OCI-LY7 (cell line): ENCODE measurements around the gene RAD9A. TPM values are rescaled to one million over a fixed set of nuclear protein-coding genes. Genes with fewer than 3 reads are reported as not detected.

Experiments used
- BruUV-seq: library from RNA; stranded (reverse); fragments of 400-500 nt; replicated peaks from 2 replicates; lab custom pipeline; 2021; lab: Mats Ljungman, UMichigan
- CTCF ChIA-PET: fragments of 300-600 bp; sonication (Branson Sonifier 250); formaldehyde crosslinking; loops from one replicate; lab custom pipeline; 2022; ENCODE audit warnings: antibody characterized with exemption; ENCODE audit not compliant: unreplicated experiment; lab: Charles Lee
- POLR2A ChIA-PET: fragments of 300-600 bp; sonication (Branson Sonifier 250); formaldehyde crosslinking; loops from one replicate; lab custom pipeline; 2022; ENCODE audit warnings: antibody characterized with exemption; lab: Charles Lee
- DNase-seq: peaks from one replicate; pipeline ENCODE4 v3.0.0-alpha.2; 2015; ENCODE audit warnings: low spot score
- H2AFZ ChIP-seq: fragments of 200-600 bp; sonication (generic), shearing (Covaris generic); 2 replicates; pipeline ENCODE4 v1.6.1; 2014; ENCODE audit warnings: mild to moderate bottlenecking, antibody characterized with exemption, low read length, moderate library complexity
- H3K27ac ChIP-seq: fragments of 200-600 bp; sonication (generic); 2 replicates; pipeline ENCODE4 v1.5.1; 2014; ENCODE audit warnings: mixed run types, low read depth, mild to moderate bottlenecking, moderate library complexity, low read length, inconsistent platforms; ENCODE audit not compliant: poor library complexity, severe bottlenecking
- H3K36me3 ChIP-seq: fragments of 200-600 bp; sonication (generic); 2 replicates; pipeline ENCODE4 v1.6.1; 2014; ENCODE audit warnings: mild to moderate bottlenecking, antibody characterized with exemption, low read length, moderate library complexity, mixed read lengths; ENCODE audit not compliant: insufficient read depth
- H3K4me1 ChIP-seq: fragments of 200-600 bp; sonication (generic); 2 replicates; pipeline ENCODE4 v1.5.1; 2014; ENCODE audit warnings: mild to moderate bottlenecking, low read length; ENCODE audit not compliant: insufficient read depth, poor library complexity, severe bottlenecking
- H3K4me2 ChIP-seq: fragments of 200-600 bp; sonication (generic); 2 replicates; pipeline ENCODE4 v1.6.1; 2014; ENCODE audit warnings: mild to moderate bottlenecking, low read length
- H3K4me3 ChIP-seq: fragments of 200-600 bp; sonication (generic); 2 replicates; pipeline ENCODE4 v1.5.1; 2014; ENCODE audit warnings: mild to moderate bottlenecking, low read depth, low read length; ENCODE audit not compliant: poor library complexity, severe bottlenecking
- H3K79me2 ChIP-seq: fragments of 200-600 bp; sonication (generic); 2 replicates; pipeline ENCODE4 v1.6.1; 2016; ENCODE audit warnings: low read depth, mild to moderate bottlenecking, low read length, moderate library complexity, mixed read lengths; ENCODE audit not compliant: insufficient read depth
- H3K9me2 ChIP-seq: fragments of 200-600 bp; sonication (generic); 2 replicates; pipeline ENCODE4 v1.6.1; 2016; ENCODE audit warnings: mild to moderate bottlenecking, low read length, mixed read lengths; ENCODE audit not compliant: insufficient read depth
- H3K9me3 ChIP-seq: fragments of 200-600 bp; sonication (generic); 2 replicates; pipeline ENCODE4 v1.6.1; 2014; ENCODE audit warnings: mild to moderate bottlenecking, mixed run types, low read length, mixed read lengths
- H4K20me1 ChIP-seq: fragments of 200-600 bp; sonication (generic); 2 replicates; pipeline ENCODE4 v1.6.1; 2014; ENCODE audit warnings: mild to moderate bottlenecking, antibody characterized with exemption, low read length, moderate library complexity, mixed read lengths; ENCODE audit not compliant: insufficient read depth
- EZH2phosphoT487 ChIP-seq: fragments of 200-600 bp; sonication (generic); IDR thresholded peaks from 2 replicates; pipeline ENCODE4 v1.6.1; 2018; ENCODE audit warnings: low read depth, borderline replicate concordance, mild to moderate bottlenecking, mixed run types, antibody characterized with exemption, low read length, moderate library complexity, mixed read lengths
- intact Hi-C: fragments of 100-400 bp; cut with micrococcal nuclease; formaldehyde crosslinking; loops from one replicate; pipeline ENCODE4 v1.10.0; 2022; ENCODE audit not compliant: unreplicated experiment
- total RNA-seq, 2 experiments: library from RNA; depleted of rRNA in 1 of 2; stranded (reverse); fragments of >200 nt in 1 of 2; shearing (Covaris generic) in 1 of 2; gene quantifications; 2 replicates each; pipeline ENCODE4 v1.2.3, GENCODE V29; 2014 to 2022
- TF ChIP-seq, protein P1 (sequence below): fragments of 200-600 bp; sonication (generic); conservative IDR thresholded peaks from 2 replicates; pipeline ENCODE4 v1.5.1; 2014; ENCODE audit warnings: mild to moderate bottlenecking, antibody characterized with exemption, low read length, moderate library complexity, mixed read lengths

The RAD9A gene
- total RNA-seq, 2 experiments from 2014 or later, result 51.0 to 62.2 TPM

DNA sequence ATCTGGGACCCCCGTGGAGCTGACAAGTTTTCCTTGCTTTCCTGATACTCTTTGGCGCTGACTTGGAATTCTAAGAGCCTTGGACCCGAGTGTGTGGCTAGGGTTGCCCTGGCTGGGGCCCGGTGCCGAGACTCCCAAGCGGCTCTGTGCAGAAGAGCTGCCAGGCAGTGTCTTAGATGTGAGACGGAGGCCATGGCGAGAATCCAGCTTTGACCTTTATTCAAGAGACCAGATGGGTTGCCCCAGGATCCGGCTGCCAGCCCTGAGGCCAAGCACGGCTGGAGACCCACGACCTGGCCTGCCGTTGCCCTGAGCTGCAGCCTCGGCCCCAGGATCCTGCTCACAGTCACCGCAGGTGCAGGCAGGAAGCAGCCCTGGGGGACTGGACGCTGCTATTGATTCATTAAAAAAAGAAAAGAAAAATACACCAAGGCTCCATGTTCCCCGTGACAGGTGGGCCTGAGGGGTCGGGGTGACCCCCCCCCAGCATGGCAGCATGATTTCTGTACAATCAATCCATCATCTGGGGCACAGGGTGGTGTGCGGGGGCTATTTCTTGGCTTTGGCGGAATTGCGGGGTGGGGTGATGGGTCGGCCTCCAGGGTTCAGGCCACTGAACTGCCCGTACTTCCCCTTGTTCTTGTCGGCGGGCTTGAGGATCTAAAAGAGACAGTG is 6.3 kb downstream of the RAD9A start:
- Histone ChIP-seq H3K27ac (no peak overlapping the region), H3K36me3 (peaks cover 72% of the 10 kb centered on the region), H3K9me3 (no peaks in the 10 kb centered on the region), H3K9me2 (no peaks in the 10 kb centered on the region), H3K79me2 (peaks cover 14% of the 10 kb centered on the region), H2AFZ (no peak overlapping the region), H3K4me1 (peaks cover 39% of the 10 kb centered on the region), H3K4me2 (no peak overlapping the region), H3K4me3 (no peak overlapping the region), H4K20me1 (0 out of 2 replicates have a peak, but pooled peaks cover 7% of the 10 kb centered on the region)
- CTCF ChIA-PET, result no interaction called here
- DNase-seq, result peak; percentile 5
- TSS peak; percentile 95 for BruUV-seq
- POLR2A ChIA-PET, result no interaction called here
- TF ChIP-seq EZH2phosphoT487, result no peak
- TF ChIP-seq, protein P1, sequence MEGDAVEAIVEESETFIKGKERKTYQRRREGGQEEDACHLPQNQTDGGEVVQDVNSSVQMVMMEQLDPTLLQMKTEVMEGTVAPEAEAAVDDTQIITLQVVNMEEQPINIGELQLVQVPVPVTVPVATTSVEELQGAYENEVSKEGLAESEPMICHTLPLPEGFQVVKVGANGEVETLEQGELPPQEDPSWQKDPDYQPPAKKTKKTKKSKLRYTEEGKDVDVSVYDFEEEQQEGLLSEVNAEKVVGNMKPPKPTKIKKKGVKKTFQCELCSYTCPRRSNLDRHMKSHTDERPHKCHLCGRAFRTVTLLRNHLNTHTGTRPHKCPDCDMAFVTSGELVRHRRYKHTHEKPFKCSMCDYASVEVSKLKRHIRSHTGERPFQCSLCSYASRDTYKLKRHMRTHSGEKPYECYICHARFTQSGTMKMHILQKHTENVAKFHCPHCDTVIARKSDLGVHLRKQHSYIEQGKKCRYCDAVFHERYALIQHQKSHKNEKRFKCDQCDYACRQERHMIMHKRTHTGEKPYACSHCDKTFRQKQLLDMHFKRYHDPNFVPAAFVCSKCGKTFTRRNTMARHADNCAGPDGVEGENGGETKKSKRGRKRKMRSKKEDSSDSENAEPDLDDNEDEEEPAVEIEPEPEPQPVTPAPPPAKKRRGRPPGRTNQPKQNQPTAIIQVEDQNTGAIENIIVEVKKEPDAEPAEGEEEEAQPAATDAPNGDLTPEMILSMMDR, result no peak
- intact Hi-C loops, result no loop called here

DNA sequence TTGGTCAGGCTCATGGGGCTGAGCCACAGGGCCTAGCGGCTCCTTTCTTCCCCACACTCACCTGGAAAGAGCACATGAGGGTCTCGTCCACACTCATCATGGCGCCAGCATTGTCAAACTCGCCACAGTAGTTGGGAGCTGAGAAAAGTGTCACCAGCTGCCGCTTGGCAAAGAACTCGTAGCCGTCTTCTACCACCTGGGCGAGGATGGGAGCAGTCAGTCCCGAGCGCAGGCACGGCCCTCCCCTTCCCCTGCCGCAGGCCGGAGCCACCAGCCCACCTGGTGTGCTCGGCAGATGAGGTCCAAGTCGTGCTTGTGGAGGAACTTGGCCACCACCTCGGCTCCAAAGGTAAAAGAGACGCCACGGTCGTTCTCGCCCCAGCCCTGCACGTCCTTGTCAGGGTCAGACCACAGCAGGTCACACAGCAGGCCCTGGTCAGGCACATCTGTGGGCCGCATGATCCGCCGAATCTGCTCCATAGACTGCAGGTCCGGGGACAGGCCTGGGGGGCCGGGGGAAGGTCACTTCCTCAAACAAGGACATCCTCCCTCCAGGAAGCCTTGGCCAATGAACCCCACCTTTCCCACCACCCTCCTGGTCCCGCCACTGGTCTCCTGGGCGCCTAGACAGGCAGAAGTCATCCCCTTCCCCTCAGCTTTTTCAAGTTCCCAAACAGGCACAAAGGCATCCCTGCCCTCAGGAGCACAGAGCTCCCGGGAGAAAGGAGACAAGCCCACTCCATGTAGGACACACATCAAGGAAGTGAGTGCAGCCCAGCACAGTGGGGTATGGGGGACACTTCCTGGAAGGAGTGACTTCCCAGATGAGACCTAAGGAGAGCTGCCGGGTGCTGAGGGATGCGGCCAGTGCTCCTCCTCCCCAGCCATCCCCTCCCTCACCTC is 7.1 kb downstream of the RAD9A start:
- ChIA-PET CTCF (interaction anchor here (0.6 kb wide), 1 partner anchor 45 kb away, joined by 3 read pairs; no protein-coding TSS in a partner anchor), POLR2A (interaction anchor here (0.8 kb wide), 1 partner anchor 44 kb away, joined by 3 read pairs; no protein-coding TSS in a partner anchor)
- peaks cover 44% of the 10 kb centered on the region for H3K4me1 ChIP-seq
- TF ChIP-seq EZH2phosphoT487, result no peak
- TF ChIP-seq, protein P1, result no peak
- no peak overlapping the region for H3K27ac ChIP-seq
- DNase-seq, result no peak
- no peak overlapping the region for H3K4me3 ChIP-seq
- intact Hi-C loops, result no loop called here
- no peaks in the 10 kb centered on the region for H3K9me3 ChIP-seq
- 0 out of 2 replicates have a peak, but pooled peaks cover 7% of the 10 kb centered on the region for H4K20me1 ChIP-seq
- peak overlapping the region; percentile 21; the same call in 1 of the 2 replicates for H3K4me2 ChIP-seq
- H3K79me2 ChIP-seq, result peaks cover 16% of the 10 kb centered on the region
- H3K36me3 ChIP-seq, result peaks cover 64% of the 10 kb centered on the region
- no peaks in the 10 kb centered on the region for H3K9me2 ChIP-seq
- BruUV-seq, result no TSS peak
- H2AFZ ChIP-seq, result no peak overlapping the region
